ENCODE measurements around the gene KDM8.
"Not testable (repeated sequence)": the region's sequence is repeated elsewhere in the genome, so short reads cannot be mapped to it uniquely, and the experiment has no call there.

The KDM8 gene

GRCh38 chr16:27243725-27244362 is 40.5 kb downstream of the KDM8 start:
- no peak for DNase-seq (ENCODE audit: low read depth)

DNA sequence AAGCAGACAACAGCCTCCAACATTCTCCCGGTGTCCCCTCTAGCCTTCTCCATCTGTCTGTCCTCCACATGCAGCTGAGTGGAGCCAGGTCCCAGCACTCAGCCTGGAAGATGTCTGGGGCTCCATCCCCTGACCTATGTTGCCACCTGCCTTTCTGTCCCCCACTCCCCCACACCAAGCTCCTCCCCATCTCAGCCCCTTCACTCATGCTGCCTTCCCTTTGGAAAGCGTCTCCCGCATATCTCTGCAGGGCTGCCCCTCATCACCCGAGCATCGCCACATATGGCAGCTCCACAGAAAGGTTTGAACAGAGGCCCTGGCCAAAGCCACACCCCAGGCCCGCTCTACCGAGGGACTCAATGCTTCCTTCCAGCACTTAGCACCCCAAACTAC is 41.0 kb downstream of the KDM8 start:
- DNase-seq (ENCODE audit: low read depth): no peak

GRCh38 chr16:27245276-27246172 is 42.2 kb downstream of the KDM8 start:
- DNase-seq (ENCODE audit: low read depth): no peak

DNA sequence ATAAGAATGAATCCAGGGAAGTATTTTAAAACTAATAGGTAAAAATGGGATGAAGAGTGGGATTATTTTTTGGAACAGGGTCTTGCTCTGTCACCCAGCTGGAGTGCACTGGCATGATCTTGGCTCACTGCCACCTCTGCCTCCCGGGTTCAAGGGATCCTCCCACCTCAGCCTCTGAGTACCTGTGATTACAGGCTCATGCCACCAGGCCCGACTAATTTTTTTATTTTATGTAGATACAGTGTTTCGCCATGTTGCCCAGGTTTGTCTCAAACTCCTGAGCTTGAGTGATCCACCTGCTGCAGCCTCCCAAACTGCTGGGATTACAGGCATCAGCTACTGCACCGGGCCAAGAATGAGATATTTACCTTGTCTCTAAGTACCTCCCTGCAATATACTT is 43.1 kb downstream of the KDM8 start:
- DNase-seq (ENCODE audit: low read depth): no peak

DNA sequence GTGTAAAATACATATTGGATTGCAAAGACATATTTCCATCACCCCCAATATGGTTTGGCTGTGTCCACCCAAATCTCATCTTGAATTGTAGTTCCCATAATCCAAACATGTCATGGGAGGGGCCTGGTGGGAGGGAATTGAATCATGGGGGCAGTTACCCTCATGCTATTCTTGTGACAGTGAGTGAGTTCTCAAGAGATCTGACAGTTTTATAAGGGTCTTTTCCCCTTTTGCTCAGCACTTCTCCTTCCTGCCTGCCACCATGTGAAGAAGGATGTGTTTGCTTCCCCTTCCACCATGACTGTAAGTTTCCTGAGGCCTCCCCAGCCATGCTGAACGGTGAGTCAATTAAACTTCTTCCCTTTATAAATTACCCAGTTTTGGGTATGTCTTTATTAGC is 43.8 kb downstream of the KDM8 start:
- DNase-seq (ENCODE audit: low read depth): not testable (repeated sequence)

- DNase-seq (ENCODE audit: low read depth): no peak
These were observed 44.7 kb downstream of the KDM8 start for GRCh38 chr16:27248036-27248435.

GRCh38 chr16:27248886-27249285 is 45.6 kb downstream of the KDM8 start:
- DNase-seq (ENCODE audit: low read depth): not testable (repeated sequence)

DNA sequence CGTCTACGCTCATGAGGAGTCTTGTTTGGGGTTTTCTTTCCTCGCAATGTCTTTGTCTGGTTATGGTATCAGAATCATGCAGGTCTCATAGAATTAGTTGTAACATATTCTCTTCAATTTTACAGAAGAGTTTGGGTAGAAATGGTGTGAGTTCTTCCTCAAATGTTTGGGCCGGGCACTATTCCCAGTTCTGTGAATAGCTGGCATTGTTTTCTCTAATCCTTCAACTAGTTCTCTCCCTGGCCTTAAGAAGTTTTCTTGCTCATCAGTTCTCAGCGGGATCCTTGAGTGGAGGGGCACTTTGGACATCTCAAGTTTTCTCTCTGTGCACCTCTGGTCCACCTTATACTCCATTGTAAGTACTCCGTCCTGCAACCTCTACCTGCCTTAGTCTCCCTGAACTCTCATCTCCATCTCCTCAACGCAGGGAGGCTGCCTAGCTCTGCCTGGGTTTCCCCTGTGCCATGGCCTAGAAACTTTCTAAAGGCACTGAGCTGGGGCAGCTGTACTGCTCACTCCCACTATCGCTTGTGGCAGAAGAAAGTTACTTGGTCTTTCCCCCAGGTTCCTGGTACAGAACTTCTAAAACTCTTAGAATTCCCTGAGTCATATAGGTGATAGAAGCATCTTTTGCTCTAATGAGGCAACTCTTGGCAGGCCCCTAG is 48.3 kb downstream of the KDM8 start:
- no peak for DNase-seq (ENCODE audit: low read depth)

DNA sequence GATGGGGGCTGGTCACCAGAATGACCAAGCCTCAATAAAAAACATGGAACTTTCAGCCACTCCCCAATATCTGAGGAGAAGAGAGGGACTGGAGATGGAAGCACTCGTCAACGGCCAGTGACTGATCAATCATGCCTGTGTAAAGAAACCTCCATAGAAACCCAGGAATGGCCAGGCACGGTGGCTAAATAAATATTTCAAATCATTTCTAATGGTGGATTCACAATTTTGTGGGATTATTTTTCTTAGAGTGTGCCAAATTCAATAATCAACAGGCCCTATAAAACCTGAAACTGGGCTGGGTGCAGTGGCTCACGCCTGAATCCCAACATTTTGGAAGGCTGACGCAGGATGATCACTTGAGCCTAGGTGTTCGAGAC is 48.9 kb downstream of the KDM8 start:
- no peak for DNase-seq (ENCODE audit: low read depth)

- DNase-seq (ENCODE audit: low read depth): no peak
These were observed 50.2 kb downstream of the KDM8 start for GRCh38 chr16:27253526-27253930.

DNA sequence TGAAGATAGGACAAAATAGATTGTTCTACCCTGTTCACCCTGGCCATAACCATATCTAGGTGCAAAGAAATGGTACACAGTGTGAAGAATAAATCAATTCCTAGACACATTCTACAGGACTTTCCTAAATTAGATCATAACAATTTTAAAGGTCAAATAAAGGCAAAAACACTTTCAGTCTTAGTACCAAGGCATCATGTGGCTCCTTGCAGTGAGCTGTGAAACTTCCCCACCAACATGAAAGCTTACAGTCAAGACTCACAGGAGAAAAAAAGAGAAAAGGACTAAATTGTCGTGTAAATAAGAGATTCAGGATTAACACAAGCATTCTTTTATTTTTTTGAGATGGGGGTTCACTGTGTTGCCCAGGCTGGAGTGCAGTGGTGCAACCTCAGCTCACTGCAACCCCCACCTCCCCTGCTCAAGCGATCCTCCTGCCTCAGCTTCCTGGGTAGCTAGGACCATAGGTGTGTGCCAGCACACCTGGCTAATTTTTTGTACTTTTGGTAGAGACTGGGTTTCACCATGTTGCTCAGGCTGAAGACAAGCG is 51.0 kb downstream of the KDM8 start:
- DNase-seq (ENCODE audit: low read depth): no peak

DNA sequence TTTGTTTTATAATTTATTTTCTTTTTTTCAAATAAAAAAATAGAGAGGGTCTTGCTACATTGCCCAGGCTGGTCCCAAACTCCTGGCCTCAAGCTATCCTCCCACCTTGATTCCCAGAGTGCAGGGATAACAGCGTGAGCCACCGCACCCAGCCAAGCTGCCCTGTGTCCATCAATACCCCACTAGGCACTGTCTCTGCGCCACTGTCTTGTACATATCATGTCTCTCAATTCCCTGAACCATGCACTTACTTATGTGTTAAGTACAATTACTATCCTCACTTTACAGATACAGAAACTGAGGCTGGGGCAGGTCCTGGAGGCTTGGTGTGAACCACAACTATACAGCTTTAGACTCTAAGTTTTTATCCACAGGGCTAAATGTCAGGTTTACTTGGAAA is 53.5 kb downstream of the KDM8 start:
- no peak for DNase-seq (ENCODE audit: low read depth)

DNA sequence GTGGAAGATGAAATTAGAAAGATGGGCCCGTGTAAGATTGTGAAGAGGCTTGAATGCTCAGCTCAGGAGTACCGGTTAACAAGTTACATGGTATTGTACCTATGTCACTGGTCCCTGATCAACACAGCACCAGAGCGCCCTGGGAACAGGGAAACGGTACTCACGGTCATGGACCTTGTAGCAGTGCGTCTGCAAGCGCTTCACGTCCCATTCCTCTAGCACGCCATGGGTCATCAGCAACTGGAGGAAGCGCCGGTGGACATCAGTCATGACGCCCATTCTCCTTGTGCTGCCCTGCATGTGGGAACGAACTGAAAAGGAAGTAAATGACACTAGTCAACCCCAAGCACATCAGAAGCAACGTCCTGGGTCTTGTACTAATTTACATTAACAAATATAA is 53.9 kb downstream of the KDM8 start:
- no peak for DNase-seq (ENCODE audit: low read depth)

DNA sequence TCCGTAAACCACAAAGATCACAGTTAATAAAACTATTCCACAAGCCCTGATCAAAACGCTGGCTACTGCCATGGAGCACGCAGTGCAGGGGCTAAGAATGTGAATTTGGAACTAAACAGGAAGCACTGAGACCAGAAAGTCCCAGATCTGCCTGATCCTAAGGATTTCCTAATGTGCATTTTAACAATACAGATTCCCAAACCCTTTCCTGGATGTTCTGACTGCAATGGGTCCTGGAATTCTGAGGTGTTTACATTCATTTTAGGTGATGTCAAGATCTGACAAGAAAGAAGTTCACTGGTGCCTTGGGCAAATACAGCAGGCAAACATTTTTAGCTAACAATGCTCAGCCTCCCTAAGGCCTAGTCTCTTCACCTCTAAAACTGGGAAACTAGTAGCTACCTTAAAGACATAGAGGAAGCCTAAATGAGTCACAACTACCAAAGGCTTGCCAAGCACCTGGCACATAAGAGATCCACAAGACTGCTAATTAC is 55.0 kb downstream of the KDM8 start:
- no peak for DNase-seq (ENCODE audit: low read depth)

DNA sequence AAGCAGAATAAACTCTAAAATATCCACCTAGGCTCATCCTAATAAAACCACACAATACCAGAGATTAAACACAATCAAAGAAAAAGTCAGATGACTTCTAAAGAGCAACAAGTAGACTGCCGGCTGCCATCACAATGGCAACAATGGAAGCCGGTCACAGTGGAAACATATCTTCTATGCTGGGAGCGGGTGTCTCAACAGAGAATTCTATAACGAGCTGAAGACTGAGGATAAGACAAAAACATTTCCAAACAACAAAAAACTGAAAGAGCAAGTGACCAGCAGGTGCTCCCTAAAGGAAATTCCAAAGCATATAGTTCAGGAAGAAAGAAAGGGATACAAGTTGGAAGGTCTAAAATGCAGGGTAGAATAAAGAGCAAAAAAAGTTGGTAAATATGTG is 56.4 kb downstream of the KDM8 start:
- DNase-seq (ENCODE audit: low read depth): no peak

DNA sequence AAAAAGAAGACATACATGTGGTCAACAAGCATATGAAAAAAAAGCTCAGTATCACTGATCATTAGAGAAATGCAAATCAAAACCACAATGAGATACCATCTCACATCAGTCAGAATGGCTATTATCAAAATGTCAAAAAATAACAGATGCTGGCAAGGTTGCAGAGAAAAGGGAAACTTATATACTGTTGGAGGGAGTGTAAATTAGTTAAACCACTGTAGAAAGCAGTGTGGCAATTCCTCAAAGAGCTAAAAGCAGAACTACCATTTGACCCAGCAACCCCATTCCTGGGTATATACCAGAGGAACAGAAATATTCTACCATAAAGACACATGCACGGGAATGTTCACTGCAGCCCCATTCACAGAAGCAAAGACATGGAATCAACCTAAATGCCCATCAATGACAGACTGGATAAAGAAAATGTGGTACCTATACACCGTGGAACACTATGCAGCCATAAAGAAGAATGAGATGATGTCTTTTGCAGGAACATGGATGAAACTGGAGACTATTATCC is 59.6 kb downstream of the KDM8 start:
- not testable (repeated sequence) for DNase-seq (ENCODE audit: low read depth)

GRCh38 chr16:27264151-27264550 is 60.8 kb downstream of the KDM8 start:
- no peak for DNase-seq (ENCODE audit: low read depth)

- no peak for DNase-seq (ENCODE audit: low read depth)
These were observed 62.7 kb downstream of the KDM8 start for GRCh38 chr16:27265982-27266381.

GRCh38 chr16:27267037-27267677 is 63.8 kb downstream of the KDM8 start:
- DNase-seq (ENCODE audit: low read depth): no peak

DNA sequence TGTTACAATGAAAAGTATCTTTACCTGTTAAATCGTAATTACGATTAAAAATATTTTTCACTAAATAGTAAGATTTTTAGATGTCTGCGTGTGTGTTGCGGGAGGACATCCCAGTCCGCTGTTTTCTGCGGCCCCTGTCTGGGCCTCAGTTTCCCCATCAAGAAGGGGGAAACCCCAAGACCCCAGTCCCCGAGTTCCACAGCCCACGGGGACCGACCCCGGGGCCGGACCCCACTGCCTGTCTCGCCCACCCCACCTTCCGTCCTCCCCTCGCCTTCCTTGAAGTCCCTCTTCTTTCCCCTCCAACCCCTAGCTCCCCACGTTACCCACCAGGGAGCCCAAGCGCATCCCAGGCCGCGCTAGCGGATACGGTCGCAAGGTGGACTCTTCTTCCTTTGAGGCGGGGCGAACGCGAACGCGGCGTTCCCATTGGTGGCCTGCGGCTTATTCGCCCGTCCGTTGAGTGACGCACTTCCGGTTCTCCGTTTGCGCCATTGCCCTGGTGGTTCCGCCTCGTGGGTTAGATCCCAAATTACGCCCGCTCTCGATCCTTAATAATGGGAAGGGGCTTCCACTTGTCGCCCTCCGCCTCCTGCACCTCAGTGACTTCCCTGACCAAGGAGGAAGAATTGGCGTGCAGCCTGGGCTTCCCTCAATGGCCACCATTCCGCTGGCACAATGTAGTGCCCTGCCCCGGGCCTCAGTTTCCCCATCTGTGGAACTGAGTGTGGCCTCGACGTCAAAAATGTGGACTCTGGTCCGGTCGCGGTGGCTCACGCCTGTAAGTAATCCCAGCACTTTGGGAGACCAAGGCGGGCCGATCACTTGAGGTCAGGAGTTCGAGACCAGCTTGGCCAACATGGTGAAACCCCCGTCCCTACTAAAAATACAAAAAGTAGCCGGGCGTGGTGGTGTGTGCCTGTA is 65.3 kb downstream of the KDM8 start, which contains the start of gene NSMCE1:
NSMCE1 (minus strand) TSS at position 397 of the 924 bp plus-strand sequence. CDS start 11,202 bp downstream, outside the sequence.
- DNase-seq (ENCODE audit: low read depth): peak; percentile 90

All from activated T-helper 1 cell treated with Interleukin-2 at 50 U/mL for 16 hours (primary cell).